ENCODE measurements around the gene ZSCAN10. TPM values are rescaled to one million over a fixed set of nuclear protein-coding genes. Genes with fewer than 3 reads are reported as not detected.

ZSCAN10 gene
- total RNA-seq: 0.13 TPM
- under 1 TPM in 6 of 8 donors, not detected in 2; 0.12 to 0.44 (median 0.18) TPM for polyA plus RNA-seq (ENCODE audit: insufficient read depth in 1 of 8, insufficient read length in 8 of 8, low replicate concordance in 1 of 8)
- long read RNA-seq, donor 1: 0 reads
- long read RNA-seq, donor 2: 0 reads
- long read RNA-seq, donor 3: 0 reads
- long read RNA-seq, donor 4: 0 reads
- long read RNA-seq, donor 5: 0 reads
- long read RNA-seq, donor 6: 0 reads
- long read RNA-seq, donor 7: 0 reads
- long read RNA-seq, donor 8: 0 reads
- long read RNA-seq, donor 9: 0 reads
- long read RNA-seq, donor 10: 0 reads
- long read RNA-seq, donor 11: 0 reads

GRCh38 chr16:3098459-3099394 lies at the start of gene ZSCAN10:
Gene ZSCAN10 (minus strand): TSS chr16:3099294. CDS start chr16:3092937, 6,357 bp downstream.
- H3K27ac ChIP-seq (ENCODE audit: low read length): peak within 1 kb of the TSS; percentile 20
- peaks cover 42% of the 10 kb centered on the region for H3K27me3 ChIP-seq (ENCODE audit: control insufficient read depth, insufficient read depth, low read length)

GRCh38 chr16:3148256-3149192 lies 49.4 kb upstream of the ZSCAN10 start:
- 92% methylated on average over 7 of the region's 13 CpGs for WGBS (ENCODE audit: insufficient coverage)
- H3K4me3 ChIP-seq (ENCODE audit: low read length): no peak overlapping the region
- DNase-seq: no peak
- no peaks in the 10 kb centered on the region for H3K9me3 ChIP-seq (replicated peaks; ENCODE audit: control insufficient read depth, low read depth, low read length)
- peaks cover 3% of the 10 kb centered on the region for H3K27me3 ChIP-seq (ENCODE audit: control insufficient read depth, insufficient read depth, low read length)
- H3K4me1 ChIP-seq (ENCODE audit: control insufficient read depth, insufficient read depth, low read length): peaks cover 57% of the 10 kb centered on the region
- no peak overlapping the region for H3K27ac ChIP-seq (ENCODE audit: low read length)
- H3K36me3 ChIP-seq (ENCODE audit: control insufficient read depth, insufficient read depth, low read length): no peaks in the 10 kb centered on the region

More at GRCh38 chr16:3098459-3099394, at the start of gene ZSCAN10:
- H3K36me3 ChIP-seq (ENCODE audit: control insufficient read depth, insufficient read depth, low read length): no peaks in the 10 kb centered on the region
- DNase-seq: peak; percentile 8
- WGBS (ENCODE audit: insufficient coverage): 20% methylated on average over 8 of the region's 21 CpGs
- peaks cover 29% of the 10 kb centered on the region for H3K4me1 ChIP-seq (ENCODE audit: control insufficient read depth, insufficient read depth, low read length)
- peak within 1 kb of the TSS; percentile 10 for H3K4me3 ChIP-seq (ENCODE audit: low read length)
- no peaks in the 10 kb centered on the region for H3K9me3 ChIP-seq (replicated peaks; ENCODE audit: control insufficient read depth, low read depth, low read length)

DNA sequence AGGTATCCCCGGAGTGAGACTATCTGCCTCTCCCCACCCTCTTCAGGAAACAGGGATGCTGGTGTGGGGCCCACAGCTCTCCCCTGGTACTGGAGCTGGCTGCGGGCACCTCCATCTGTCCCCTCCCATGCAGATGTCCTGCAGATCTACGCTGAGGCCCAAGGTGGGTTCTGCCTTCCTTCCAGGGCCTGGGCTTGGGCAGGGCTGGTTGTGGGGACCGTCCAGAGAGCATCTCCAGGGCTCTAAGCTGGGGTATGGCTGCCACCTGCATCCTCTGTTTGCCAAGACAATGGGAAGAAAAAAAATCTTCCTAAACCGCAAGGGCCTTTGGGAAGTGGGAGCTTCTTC lies 48.6 kb upstream of the ZSCAN10 start:
- Histone ChIP-seq H3K27ac (ENCODE audit: low read length) (no peak overlapping the region), H3K9me3 (replicated peaks; ENCODE audit: control insufficient read depth, low read depth, low read length) (no peaks in the 10 kb centered on the region), H3K4me3 (ENCODE audit: low read length) (no peak overlapping the region), H3K4me1 (ENCODE audit: control insufficient read depth, insufficient read depth, low read length) (peaks cover 65% of the 10 kb centered on the region), H3K36me3 (ENCODE audit: control insufficient read depth, insufficient read depth, low read length) (peaks cover 5% of the 10 kb centered on the region), H3K27me3 (ENCODE audit: control insufficient read depth, insufficient read depth, low read length) (peaks cover 3% of the 10 kb centered on the region)
- WGBS (ENCODE audit: insufficient coverage): 89% methylated on average over 4 of the region's 5 CpGs
- no peak for DNase-seq

- peaks cover 3% of the 10 kb centered on the region for H3K27me3 ChIP-seq (ENCODE audit: control insufficient read depth, insufficient read depth, low read length)
- H3K4me3 ChIP-seq (ENCODE audit: low read length): no peak overlapping the region
- H3K27ac ChIP-seq (ENCODE audit: low read length): no peak overlapping the region
- no peaks in the 10 kb centered on the region for H3K9me3 ChIP-seq (replicated peaks; ENCODE audit: control insufficient read depth, low read depth, low read length)
- DNase-seq: no peak
- 80% methylated on average over 15 of the region's 16 CpGs for WGBS (ENCODE audit: insufficient coverage)
- H3K36me3 ChIP-seq (ENCODE audit: control insufficient read depth, insufficient read depth, low read length): peaks cover 10% of the 10 kb centered on the region
- peaks cover 66% of the 10 kb centered on the region for H3K4me1 ChIP-seq (ENCODE audit: control insufficient read depth, insufficient read depth, low read length)
Observed at GRCh38 chr16:3147046-3147756, 48.1 kb upstream of the ZSCAN10 start.

DNA sequence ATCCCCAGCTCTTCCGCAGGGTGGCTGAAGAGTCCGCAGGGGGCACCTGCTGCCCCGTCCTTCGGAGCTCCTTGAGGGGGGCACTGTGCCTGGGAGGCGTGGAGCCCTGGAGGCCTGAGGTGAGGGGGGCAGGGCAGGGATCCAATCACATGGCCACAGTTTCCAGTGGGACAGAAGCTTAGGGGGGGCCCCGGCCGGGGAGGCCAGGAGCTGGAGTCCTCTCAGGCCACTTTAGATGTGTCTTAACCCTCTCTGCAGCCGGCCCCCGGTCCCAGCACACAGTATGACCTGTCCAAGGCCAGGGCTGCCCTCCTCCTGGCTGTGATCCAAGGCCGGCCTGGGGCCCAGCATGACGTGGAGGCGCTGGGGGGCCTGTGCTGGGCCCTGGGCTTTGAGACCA lies 46.6 kb upstream of the ZSCAN10 start:
- Histone ChIP-seq H3K9me3 (replicated peaks; ENCODE audit: control insufficient read depth, low read depth, low read length) (no peaks in the 10 kb centered on the region), H3K27me3 (ENCODE audit: control insufficient read depth, insufficient read depth, low read length) (peaks cover 3% of the 10 kb centered on the region), H3K4me3 (ENCODE audit: low read length) (no peak overlapping the region), H3K36me3 (ENCODE audit: control insufficient read depth, insufficient read depth, low read length) (peaks cover 24% of the 10 kb centered on the region), H3K27ac (ENCODE audit: low read length) (no peak overlapping the region), H3K4me1 (ENCODE audit: control insufficient read depth, insufficient read depth, low read length) (peaks cover 56% of the 10 kb centered on the region)
- no peak for DNase-seq
- WGBS (ENCODE audit: insufficient coverage): 70% methylated on average over 11 of the region's 12 CpGs

- H3K36me3 ChIP-seq (ENCODE audit: control insufficient read depth, insufficient read depth, low read length): peaks cover 26% of the 10 kb centered on the region
- no peak overlapping the region for H3K27ac ChIP-seq (ENCODE audit: low read length)
- DNase-seq: no peak
- WGBS (ENCODE audit: insufficient coverage): 81% methylated on average over 6 of the region's 10 CpGs
- no peak overlapping the region for H3K4me3 ChIP-seq (ENCODE audit: low read length)
- H3K9me3 ChIP-seq (replicated peaks; ENCODE audit: control insufficient read depth, low read depth, low read length): no peaks in the 10 kb centered on the region
- H3K27me3 ChIP-seq (ENCODE audit: control insufficient read depth, insufficient read depth, low read length): peaks cover 3% of the 10 kb centered on the region
- peaks cover 54% of the 10 kb centered on the region for H3K4me1 ChIP-seq (ENCODE audit: control insufficient read depth, insufficient read depth, low read length)
Observed at GRCh38 chr16:3145151-3145550, 46.1 kb upstream of the ZSCAN10 start.

- peaks cover 31% of the 10 kb centered on the region for H3K36me3 ChIP-seq (ENCODE audit: control insufficient read depth, insufficient read depth, low read length)
- no peak overlapping the region for H3K4me3 ChIP-seq (ENCODE audit: low read length)
- WGBS (ENCODE audit: insufficient coverage): 56% methylated on average over 13 of the region's 18 CpGs
- peaks cover 3% of the 10 kb centered on the region for H3K27me3 ChIP-seq (ENCODE audit: control insufficient read depth, insufficient read depth, low read length)
- H3K27ac ChIP-seq (ENCODE audit: low read length): peak overlapping the region; percentile 92
- no peak for DNase-seq
- H3K9me3 ChIP-seq (replicated peaks; ENCODE audit: control insufficient read depth, low read depth, low read length): no peaks in the 10 kb centered on the region
- peaks cover 47% of the 10 kb centered on the region for H3K4me1 ChIP-seq (ENCODE audit: control insufficient read depth, insufficient read depth, low read length)
Observed at GRCh38 chr16:3144321-3144983, 45.4 kb upstream of the ZSCAN10 start.

- peak overlapping the region; percentile 92 for H3K27ac ChIP-seq (ENCODE audit: low read length)
- H3K9me3 ChIP-seq (replicated peaks; ENCODE audit: control insufficient read depth, low read depth, low read length): no peaks in the 10 kb centered on the region
- WGBS (ENCODE audit: insufficient coverage): 75% methylated on average over 23 of the region's 23 CpGs
- H3K36me3 ChIP-seq (ENCODE audit: control insufficient read depth, insufficient read depth, low read length): peaks cover 38% of the 10 kb centered on the region
- peaks cover 45% of the 10 kb centered on the region for H3K4me1 ChIP-seq (ENCODE audit: control insufficient read depth, insufficient read depth, low read length)
- peaks cover 3% of the 10 kb centered on the region for H3K27me3 ChIP-seq (ENCODE audit: control insufficient read depth, insufficient read depth, low read length)
- DNase-seq: peak; percentile 65
- H3K4me3 ChIP-seq (ENCODE audit: low read length): no peak overlapping the region
Observed at GRCh38 chr16:3143598-3144320, 44.7 kb upstream of the ZSCAN10 start.
